ENCODE data around the gene ELMO1. TPM values are rescaled to one million over a fixed set of nuclear protein-coding genes. Genes with fewer than 3 reads are reported as not detected.

Gene ELMO1
- total and polyA plus RNA-seq, 2 donors from 2014 or later = 6.0 to 35.4 TPM

DNA sequence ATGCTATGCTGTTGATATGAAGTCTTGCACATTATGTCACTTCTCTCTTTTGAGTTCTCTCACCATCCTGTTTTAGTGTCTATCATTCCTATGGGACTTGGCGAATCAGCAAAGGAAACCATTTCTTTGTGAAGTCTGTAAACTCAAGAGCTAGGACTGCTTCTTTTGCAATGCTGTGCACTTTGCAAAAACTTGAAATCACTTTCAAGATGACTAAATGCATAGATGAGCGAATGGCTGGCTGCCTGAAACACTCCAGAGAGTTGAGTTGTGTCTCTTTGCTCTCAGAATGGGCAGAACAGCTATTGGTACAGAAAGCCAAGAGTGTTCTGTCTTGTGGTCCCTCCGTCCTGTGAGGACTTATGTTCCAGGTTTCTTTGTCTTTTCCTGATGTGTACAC is 18.3 kb upstream of the ELMO1 start:
- H3K27ac ChIP-seq (ENCODE audit: low read depth in 2 of 2, low read length in 2 of 2) = no peak overlapping the region

DNA sequence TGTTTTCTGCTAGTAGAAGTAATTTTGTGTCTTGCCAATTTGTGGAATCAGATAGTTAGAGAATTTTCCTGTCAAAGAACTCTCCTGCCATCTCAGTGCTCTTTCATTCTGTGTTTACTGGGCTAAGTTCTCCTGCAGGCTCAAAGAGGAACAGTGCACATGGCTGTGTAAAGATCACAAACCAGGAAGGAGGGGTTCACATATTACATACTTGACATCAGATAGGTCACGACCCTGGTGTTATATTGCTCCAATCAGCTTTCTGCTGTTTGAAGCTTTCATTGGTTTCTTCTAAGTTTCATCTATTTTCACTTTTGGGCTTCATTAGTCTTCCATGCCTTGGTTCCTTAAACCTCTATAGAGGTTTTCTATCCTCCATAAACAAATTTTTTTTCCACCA is 13.5 kb upstream of the ELMO1 start:
- no peaks in the 10 kb centered on the region for H3K9me3 ChIP-seq (ENCODE audit: control insufficient read depth in 2 of 3, insufficient read depth in 1 of 3, low read length in 3 of 3)
- intact Hi-C loops (cut with DNase I) = no loop called here
- no peaks in the 10 kb centered on the region for H3K4me1 ChIP-seq (ENCODE audit: control insufficient read depth in 2 of 3, insufficient read depth in 2 of 3, low read depth in 1 of 3, low read length in 3 of 3)
- no peak overlapping the region for H3K9ac ChIP-seq (ENCODE audit: low read length in 3 of 3)
- TF ChIP-seq, protein P1, sequence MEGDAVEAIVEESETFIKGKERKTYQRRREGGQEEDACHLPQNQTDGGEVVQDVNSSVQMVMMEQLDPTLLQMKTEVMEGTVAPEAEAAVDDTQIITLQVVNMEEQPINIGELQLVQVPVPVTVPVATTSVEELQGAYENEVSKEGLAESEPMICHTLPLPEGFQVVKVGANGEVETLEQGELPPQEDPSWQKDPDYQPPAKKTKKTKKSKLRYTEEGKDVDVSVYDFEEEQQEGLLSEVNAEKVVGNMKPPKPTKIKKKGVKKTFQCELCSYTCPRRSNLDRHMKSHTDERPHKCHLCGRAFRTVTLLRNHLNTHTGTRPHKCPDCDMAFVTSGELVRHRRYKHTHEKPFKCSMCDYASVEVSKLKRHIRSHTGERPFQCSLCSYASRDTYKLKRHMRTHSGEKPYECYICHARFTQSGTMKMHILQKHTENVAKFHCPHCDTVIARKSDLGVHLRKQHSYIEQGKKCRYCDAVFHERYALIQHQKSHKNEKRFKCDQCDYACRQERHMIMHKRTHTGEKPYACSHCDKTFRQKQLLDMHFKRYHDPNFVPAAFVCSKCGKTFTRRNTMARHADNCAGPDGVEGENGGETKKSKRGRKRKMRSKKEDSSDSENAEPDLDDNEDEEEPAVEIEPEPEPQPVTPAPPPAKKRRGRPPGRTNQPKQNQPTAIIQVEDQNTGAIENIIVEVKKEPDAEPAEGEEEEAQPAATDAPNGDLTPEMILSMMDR (IDR thresholded peaks at IDR 0.05; ENCODE audit: borderline replicate concordance, extremely low read depth, insufficient read depth) = no peak
- no peaks in the 10 kb centered on the region for H3K36me3 ChIP-seq (ENCODE audit: control insufficient read depth in 2 of 3, insufficient read depth in 3 of 3, low read length in 3 of 3)
- no peaks in the 10 kb centered on the region for H3K27me3 ChIP-seq (ENCODE audit: control insufficient read depth, insufficient read depth, low read length)
- no peak overlapping the region for H3K27ac ChIP-seq (ENCODE audit: low read depth in 2 of 2, low read length in 2 of 2)
- no peak overlapping the region for H3K4me3 ChIP-seq (ENCODE audit: low read length in 3 of 3)
- DNase-seq (no peak), FAIRE-seq (no peak)

More for the DNA sequence above, 18.3 kb upstream of the ELMO1 start:
- Histone ChIP-seq H3K4me1 (ENCODE audit: control insufficient read depth in 2 of 3, insufficient read depth in 2 of 3, low read depth in 1 of 3, low read length in 3 of 3) (no peaks in the 10 kb centered on the region), H3K27me3 (ENCODE audit: control insufficient read depth, insufficient read depth, low read length) (no peaks in the 10 kb centered on the region), H3K9ac (ENCODE audit: low read length in 3 of 3) (no peak overlapping the region), H3K4me3 (ENCODE audit: low read length in 3 of 3) (no peak overlapping the region), H3K9me3 (ENCODE audit: control insufficient read depth in 2 of 3, insufficient read depth in 1 of 3, low read length in 3 of 3) (no peaks in the 10 kb centered on the region), H3K36me3 (ENCODE audit: control insufficient read depth in 2 of 3, insufficient read depth in 3 of 3, low read length in 3 of 3) (no peaks in the 10 kb centered on the region)
- FAIRE-seq (no peak), DNase-seq (no peak)
- TF ChIP-seq, protein P1 (IDR thresholded peaks at IDR 0.05; ENCODE audit: borderline replicate concordance, extremely low read depth, insufficient read depth) = no peak
- intact Hi-C loops (cut with DNase I) = no loop called here

DNA sequence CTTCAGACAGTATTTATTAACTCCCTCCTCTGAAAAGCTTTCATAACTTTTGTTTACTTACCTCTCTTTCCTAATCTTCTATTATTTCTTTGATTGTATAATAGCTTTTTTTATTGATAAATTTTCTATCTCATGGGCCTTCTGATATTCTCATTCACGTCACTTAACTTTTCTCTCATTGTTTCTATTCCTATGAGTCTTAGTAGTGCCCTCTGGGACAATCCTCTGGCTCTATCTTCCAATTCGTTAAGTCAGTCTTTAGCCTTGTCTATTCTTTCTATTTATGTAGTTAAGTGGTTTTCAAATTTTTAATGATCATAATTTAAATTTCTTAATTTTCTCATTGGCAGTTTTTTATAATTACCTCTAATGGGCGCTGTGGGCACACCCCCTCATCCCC is 6.4 kb upstream of the ELMO1 start:
- Histone ChIP-seq H3K27ac (ENCODE audit: low read depth in 2 of 2, low read length in 2 of 2) (no peak overlapping the region), H3K4me3 (ENCODE audit: low read length in 3 of 3) (no peak overlapping the region), H3K9me3 (ENCODE audit: control insufficient read depth in 2 of 3, insufficient read depth in 1 of 3, low read length in 3 of 3) (no peaks in the 10 kb centered on the region), H3K9ac (ENCODE audit: low read length in 3 of 3) (no peak overlapping the region), H3K36me3 (ENCODE audit: control insufficient read depth in 2 of 3, insufficient read depth in 3 of 3, low read length in 3 of 3) (no peaks in the 10 kb centered on the region), H3K27me3 (ENCODE audit: control insufficient read depth, insufficient read depth, low read length) (no peaks in the 10 kb centered on the region), H3K4me1 (ENCODE audit: control insufficient read depth in 2 of 3, insufficient read depth in 2 of 3, low read depth in 1 of 3, low read length in 3 of 3) (no peaks in the 10 kb centered on the region)
- intact Hi-C loops (cut with DNase I) = no loop called here
- FAIRE-seq = no peak
- DNase-seq = no peak
- TF ChIP-seq, protein P1 (IDR thresholded peaks at IDR 0.05; ENCODE audit: borderline replicate concordance, extremely low read depth, insufficient read depth) = no peak

DNA sequence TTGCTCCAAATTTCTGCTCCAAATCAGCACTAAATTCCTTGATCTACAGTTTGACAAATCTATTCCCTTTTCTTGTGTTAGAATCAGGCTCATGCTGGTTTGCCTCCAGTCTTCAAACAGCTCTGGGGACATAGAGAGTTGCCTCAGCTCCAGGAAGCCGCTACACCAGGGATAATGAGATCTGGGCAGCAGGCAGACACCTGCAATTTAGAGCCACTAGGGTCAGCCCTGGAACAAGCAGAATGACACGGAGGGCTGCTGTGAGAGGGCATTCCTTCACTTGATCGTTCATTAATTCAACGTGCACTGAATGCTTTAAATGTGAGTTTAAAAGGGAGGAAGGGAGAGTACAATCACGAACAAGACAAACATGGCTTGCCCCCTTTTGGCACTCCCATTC is 3.7 kb upstream of the ELMO1 start:
- FAIRE-seq (no peak), DNase-seq (no peak)
- TF ChIP-seq, protein P1 (IDR thresholded peaks at IDR 0.05; ENCODE audit: borderline replicate concordance, extremely low read depth, insufficient read depth) = no peak

More for the DNA sequence above, 3.7 kb upstream of the ELMO1 start:
- no peaks in the 10 kb centered on the region for H3K9me3 ChIP-seq (ENCODE audit: control insufficient read depth in 2 of 3, insufficient read depth in 1 of 3, low read length in 3 of 3)
- H3K36me3 ChIP-seq (ENCODE audit: control insufficient read depth in 2 of 3, insufficient read depth in 3 of 3, low read length in 3 of 3) = no peaks in the 10 kb centered on the region
- no peaks in the 10 kb centered on the region for H3K27me3 ChIP-seq (ENCODE audit: control insufficient read depth, insufficient read depth, low read length)
- H3K9ac ChIP-seq (ENCODE audit: low read length in 3 of 3) = no peak overlapping the region
- H3K27ac ChIP-seq (ENCODE audit: low read depth in 2 of 2, low read length in 2 of 2) = no peak overlapping the region
- intact Hi-C loops (cut with DNase I) = no loop called here
- H3K4me3 ChIP-seq (ENCODE audit: low read length in 3 of 3) = no peak overlapping the region
- H3K4me1 ChIP-seq (ENCODE audit: control insufficient read depth in 2 of 3, insufficient read depth in 2 of 3, low read depth in 1 of 3, low read length in 3 of 3) = no peaks in the 10 kb centered on the region

All from kidney (tissue), 14 donors.